ENCODE results near the gene USP49.

Gene USP49

GRCh38 chr6:41878246-41878645 lies 16.9 kb downstream of the USP49 start:
- no peak overlapping the region for H3K27ac Mint-ChIP-seq
- H3K4me1 Mint-ChIP-seq: no peaks in the 10 kb centered on the region
- CTCF ChIA-PET: no interaction called here
- H3K27me3 Mint-ChIP-seq: no peaks in the 10 kb centered on the region
- no peaks in the 10 kb centered on the region for H3K9me3 Mint-ChIP-seq
- no peak overlapping the region for H3K4me3 Mint-ChIP-seq
- H3K36me3 Mint-ChIP-seq: no peaks in the 10 kb centered on the region
- no peak for DNase-seq

DNA sequence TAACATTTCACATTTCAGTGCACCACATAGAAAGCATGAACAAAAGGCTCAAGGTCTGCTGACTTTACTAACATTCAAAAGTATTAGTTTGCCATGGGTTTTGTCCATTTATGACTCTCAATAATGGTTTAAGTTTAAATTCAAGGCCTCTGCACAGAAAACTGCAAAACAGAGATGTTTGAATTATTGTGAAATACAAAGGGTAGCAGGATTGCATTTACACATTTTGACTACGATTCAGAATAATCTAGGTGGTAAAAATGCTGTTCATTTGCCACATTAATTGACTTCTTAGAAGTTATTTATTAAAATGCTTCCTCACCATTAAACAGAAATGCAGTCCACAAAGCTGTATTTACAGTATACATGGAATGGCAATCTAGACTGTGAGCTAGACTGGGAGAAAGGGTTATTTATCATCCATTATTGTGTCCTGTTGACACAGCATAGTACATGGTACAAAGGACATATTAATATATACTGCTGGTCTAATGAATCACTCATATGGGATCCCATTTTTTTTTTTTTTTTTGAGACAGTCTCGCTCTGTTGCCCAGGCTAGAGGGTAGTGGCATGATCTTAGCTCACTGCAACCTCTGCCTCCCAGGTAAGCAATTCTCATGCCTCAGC lies 18.0 kb downstream of the USP49 start:
- no peak for DNase-seq
- Mint-ChIP-seq H3K36me3 (no peaks in the 10 kb centered on the region), H3K9me3 (no peaks in the 10 kb centered on the region), H3K4me1 (no peaks in the 10 kb centered on the region), H3K27me3 (no peaks in the 10 kb centered on the region), H3K27ac (no peak overlapping the region), H3K4me3 (no peak overlapping the region)
- CTCF ChIA-PET: interaction anchor here (0.6 to 1.3 kb wide), 2 partner anchors 20 to 30 kb away, joined by 3 to 4 read pairs; no protein-coding TSS in a partner anchor

- Mint-ChIP-seq H3K27ac (peak overlapping the region; percentile 47), H3K27me3 (no peaks in the 10 kb centered on the region), H3K36me3 (no peaks in the 10 kb centered on the region), H3K4me3 (no peak overlapping the region), H3K9me3 (no peaks in the 10 kb centered on the region), H3K4me1 (no peaks in the 10 kb centered on the region)
- CTCF ChIA-PET: interaction anchor here (1.3 kb wide), 1 partner anchor 230 kb away, joined by 4 read pairs; no protein-coding TSS in a partner anchor
- no peak for DNase-seq
Measured at GRCh38 chr6:41874741-41875140, 20.4 kb downstream of the USP49 start.

GRCh38 chr6:41872147-41872546 lies 23.0 kb downstream of the USP49 start:
- Mint-ChIP-seq H3K4me1 (no peaks in the 10 kb centered on the region), H3K4me3 (no peak overlapping the region), H3K27ac (no peak overlapping the region), H3K36me3 (no peaks in the 10 kb centered on the region), H3K27me3 (no peaks in the 10 kb centered on the region), H3K9me3 (no peaks in the 10 kb centered on the region)
- no peak for DNase-seq
- CTCF ChIA-PET: no interaction called here

DNA sequence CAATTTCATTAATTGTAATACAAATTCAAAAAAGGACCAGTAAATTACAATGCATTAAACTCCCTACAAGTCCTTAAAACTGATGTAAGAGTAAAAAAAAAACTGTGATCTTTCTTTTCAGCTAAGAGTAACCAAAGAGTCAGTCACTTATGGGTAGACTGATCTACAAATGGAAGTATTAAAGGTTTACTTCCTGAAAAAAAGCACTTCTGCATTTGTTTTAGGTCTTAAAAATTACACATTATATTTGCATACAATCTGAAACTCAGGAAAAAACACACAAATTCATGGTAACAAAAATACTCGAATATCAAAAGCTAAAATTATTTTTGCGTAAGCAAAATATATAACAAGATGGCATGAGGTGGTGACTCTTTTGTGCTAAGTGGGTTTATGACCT lies 23.5 kb downstream of the USP49 start:
- no peak overlapping the region for H3K27ac Mint-ChIP-seq
- H3K4me3 Mint-ChIP-seq: no peak overlapping the region
- CTCF ChIA-PET: no interaction called here

DNA sequence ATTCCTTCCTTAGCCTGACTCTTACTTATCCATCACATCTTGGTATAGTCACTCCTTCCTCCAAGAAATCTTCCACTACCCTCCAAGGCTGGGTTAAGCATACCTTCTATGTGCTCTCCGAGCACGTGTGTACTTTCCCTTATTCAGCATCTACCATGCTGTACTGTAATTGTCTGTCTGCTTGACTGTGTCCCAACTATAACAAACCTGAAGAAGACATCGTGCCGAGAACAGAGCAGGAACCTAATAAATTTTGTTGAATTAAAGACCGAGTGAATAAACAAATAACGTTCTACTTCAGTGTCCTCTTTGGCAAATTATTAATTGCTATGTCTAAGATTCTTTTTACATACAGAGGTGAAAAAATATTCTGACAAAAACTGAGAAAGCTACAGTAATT lies 35.8 kb downstream of the USP49 start:
- no peaks in the 10 kb centered on the region for H3K4me1 Mint-ChIP-seq

More for the DNA sequence above, 23.5 kb downstream of the USP49 start:
- no peaks in the 10 kb centered on the region for H3K27me3 Mint-ChIP-seq
- H3K4me1 Mint-ChIP-seq: no peaks in the 10 kb centered on the region
- H3K9me3 Mint-ChIP-seq: no peaks in the 10 kb centered on the region
- H3K36me3 Mint-ChIP-seq: no peaks in the 10 kb centered on the region
- DNase-seq: no peak

DNA sequence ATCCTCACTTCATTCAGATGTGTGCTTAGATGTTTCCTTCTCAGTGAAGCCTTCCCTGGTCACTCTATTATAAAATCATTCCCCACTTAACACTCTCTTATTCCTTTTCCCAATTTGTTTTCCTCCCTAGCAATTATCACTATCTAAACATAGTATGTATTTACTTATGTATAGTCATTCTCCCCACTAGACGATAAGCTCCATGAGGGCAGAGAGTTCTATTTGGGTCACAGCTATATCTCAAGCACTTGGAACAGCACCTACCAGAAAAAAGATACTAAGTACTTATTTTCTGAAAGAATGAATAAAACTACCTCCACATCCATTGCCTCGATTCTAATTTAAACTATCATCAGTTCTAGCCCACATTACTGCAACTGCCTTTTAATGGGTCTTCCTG lies 36.5 kb downstream of the USP49 start:
- Mint-ChIP-seq H3K9me3 (no peaks in the 10 kb centered on the region), H3K27me3 (no peaks in the 10 kb centered on the region), H3K4me3 (no peak overlapping the region), H3K36me3 (no peaks in the 10 kb centered on the region), H3K4me1 (no peaks in the 10 kb centered on the region), H3K27ac (no peak overlapping the region)
- DNase-seq: no peak
- CTCF ChIA-PET: interaction anchor here (1.5 kb wide), 1 partner anchor 12 kb away, joined by 4 read pairs; no protein-coding TSS in a partner anchor

More for the DNA sequence above, 35.8 kb downstream of the USP49 start:
- Mint-ChIP-seq H3K27ac (no peak overlapping the region), H3K36me3 (no peaks in the 10 kb centered on the region), H3K9me3 (no peaks in the 10 kb centered on the region), H3K27me3 (no peaks in the 10 kb centered on the region), H3K4me3 (no peak overlapping the region)
- DNase-seq: no peak
- CTCF ChIA-PET: interaction anchor here (1.5 kb wide), 1 partner anchor 12 kb away, joined by 4 read pairs; no protein-coding TSS in a partner anchor

GRCh38 chr6:41850861-41851260 lies 44.3 kb downstream of the USP49 start:
- H3K4me1 Mint-ChIP-seq: peaks cover 11% of the 10 kb centered on the region
- H3K36me3 Mint-ChIP-seq: peaks cover 6% of the 10 kb centered on the region
- no peak overlapping the region for H3K27ac Mint-ChIP-seq
- no peak for DNase-seq
- CTCF ChIA-PET: no interaction called here
- no peaks in the 10 kb centered on the region for H3K9me3 Mint-ChIP-seq
- H3K4me3 Mint-ChIP-seq: no peak overlapping the region
- H3K27me3 Mint-ChIP-seq: no peaks in the 10 kb centered on the region

- DNase-seq: peak; percentile 69
- Mint-ChIP-seq H3K36me3 (peaks cover 6% of the 10 kb centered on the region), H3K27ac (no peak overlapping the region), H3K4me1 (peaks cover 11% of the 10 kb centered on the region), H3K4me3 (no peak overlapping the region), H3K27me3 (no peaks in the 10 kb centered on the region), H3K9me3 (no peaks in the 10 kb centered on the region)
- CTCF ChIA-PET: interaction anchor here (0.6 to 7.7 kb wide), 22 partner anchors 9 to 819 kb away, joined by 3 to 78 read pairs (median 4); partner anchors contain the start of genes BYSL and MED20
Measured at GRCh38 chr6:41846666-41847237, 48.4 kb downstream of the USP49 start.

DNA sequence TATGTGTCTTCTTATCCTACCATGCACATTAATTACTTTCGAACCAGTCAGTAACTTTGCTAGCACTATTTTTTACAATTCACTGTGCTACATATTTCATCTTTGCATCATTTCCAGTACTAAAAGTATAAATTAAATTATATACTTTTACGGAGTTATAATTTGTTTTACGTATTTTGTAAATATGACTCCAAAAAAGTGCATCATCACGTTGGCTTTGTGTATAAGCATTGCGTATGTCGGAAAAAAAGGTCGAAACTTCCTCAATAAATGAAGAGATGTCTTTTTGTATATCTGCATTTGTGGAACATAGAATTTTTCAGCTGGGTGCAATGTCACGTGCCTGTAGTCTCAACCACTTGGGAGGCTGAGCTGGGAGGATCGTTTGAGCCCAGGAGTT lies 52.0 kb downstream of the USP49 start:
- H3K36me3 Mint-ChIP-seq: peaks cover 4% of the 10 kb centered on the region
- DNase-seq: no peak
- peaks cover 10% of the 10 kb centered on the region for H3K4me1 Mint-ChIP-seq
- no peak overlapping the region for H3K27ac Mint-ChIP-seq
- no peak overlapping the region for H3K4me3 Mint-ChIP-seq
- no peaks in the 10 kb centered on the region for H3K9me3 Mint-ChIP-seq
- H3K27me3 Mint-ChIP-seq: no peaks in the 10 kb centered on the region
- CTCF ChIA-PET: interaction anchor here (0.8 to 7.7 kb wide), 2 partner anchors 78 to 201 kb away, joined by 3 to 78 read pairs; partner anchors contain the start of genes BYSL and MED20

GRCh38 chr6:41840326-41840725 lies 54.8 kb downstream of the USP49 start:
- CTCF ChIA-PET: no interaction called here
- Mint-ChIP-seq H3K9me3 (no peaks in the 10 kb centered on the region), H3K27ac (no peak overlapping the region), H3K36me3 (no peaks in the 10 kb centered on the region), H3K4me3 (no peak overlapping the region), H3K4me1 (peaks cover 3% of the 10 kb centered on the region), H3K27me3 (no peaks in the 10 kb centered on the region)
- no peak for DNase-seq

GRCh38 chr6:41836660-41837052 lies 58.5 kb downstream of the USP49 start:
- no peak overlapping the region for H3K4me3 Mint-ChIP-seq
- no peaks in the 10 kb centered on the region for H3K27me3 Mint-ChIP-seq
- H3K4me1 Mint-ChIP-seq: peaks cover 3% of the 10 kb centered on the region
- CTCF ChIA-PET: no interaction called here
- no peaks in the 10 kb centered on the region for H3K36me3 Mint-ChIP-seq
- no peak for DNase-seq
- H3K27ac Mint-ChIP-seq: no peak overlapping the region
- no peaks in the 10 kb centered on the region for H3K9me3 Mint-ChIP-seq

DNA sequence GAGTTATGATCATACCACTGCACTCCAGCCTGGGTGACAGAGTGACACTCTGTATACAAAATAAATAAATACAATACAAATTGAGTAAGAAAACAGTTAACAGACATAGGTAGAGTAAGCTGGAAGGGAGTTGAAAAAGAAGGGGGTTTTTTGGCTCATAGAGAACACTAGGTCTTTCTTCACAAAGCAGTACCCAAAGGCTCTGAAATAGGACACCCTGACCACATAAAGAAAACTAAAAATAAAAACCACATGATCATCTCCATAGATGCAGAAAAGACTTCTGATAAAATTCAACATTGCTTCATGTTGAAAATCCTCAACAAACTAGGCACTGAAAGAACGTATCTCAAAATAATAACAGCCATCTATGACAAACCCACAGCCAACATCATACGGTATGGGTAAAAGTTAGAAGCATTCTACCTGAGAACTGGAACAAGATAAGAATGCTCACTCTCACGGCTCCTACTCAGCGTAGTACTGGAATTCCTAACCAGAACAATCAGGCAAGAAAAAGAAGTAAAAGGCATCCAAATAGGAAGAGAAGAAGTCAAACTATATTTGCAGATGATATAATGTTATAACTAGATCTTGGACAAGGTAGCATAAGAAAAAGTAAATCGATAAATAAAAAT lies 59.0 kb downstream of the USP49 start:
- DNase-seq: no peak
- Mint-ChIP-seq H3K4me3 (no peak overlapping the region), H3K9me3 (no peaks in the 10 kb centered on the region), H3K27me3 (no peaks in the 10 kb centered on the region), H3K4me1 (peaks cover 3% of the 10 kb centered on the region), H3K36me3 (no peaks in the 10 kb centered on the region), H3K27ac (no peak overlapping the region)
- CTCF ChIA-PET: interaction anchor here (1.2 kb wide), 1 partner anchor 208 kb away, joined by 4 read pairs; no protein-coding TSS in a partner anchor

- Mint-ChIP-seq H3K27ac (no peak overlapping the region), H3K9me3 (no peaks in the 10 kb centered on the region), H3K4me3 (no peak overlapping the region), H3K4me1 (peaks cover 3% of the 10 kb centered on the region), H3K27me3 (no peaks in the 10 kb centered on the region), H3K36me3 (no peaks in the 10 kb centered on the region)
- CTCF ChIA-PET: interaction anchor here (1.0 kb wide), 1 partner anchor 16 kb away, joined by 6 read pairs; no protein-coding TSS in a partner anchor
- DNase-seq: no peak
Measured at GRCh38 chr6:41832263-41832662, 62.9 kb downstream of the USP49 start.

Data from activated naive CD4-positive, alpha-beta T cell treated with anti-CD3 and anti-CD28 coated beads, Interleukin-2, amount 10 ng/mL, durations not matched to agents 7 days and 5 days (primary cell).